HTR-8/SVneo (cell line): ENCODE results near the gene SP3.

ENCODE experiments used
- DNase-seq: peaks from one replicate; pipeline ENCODE4 v3.0.0; 2011; ENCODE audit warnings: low spot score, mixed read lengths; ENCODE audit not compliant: insufficient read length
- FAIRE-seq: peaks from 2 replicates; lab custom pipeline; 2011; peaks lifted over from hg19 to GRCh38; lab: Jason Lieb, UNC

Gene SP3

GRCh38 chr2:173948842-173949241 lies 16.3 kb downstream of the SP3 start:
- no peak for FAIRE-seq
- DNase-seq, result no peak

GRCh38 chr2:173948198-173948597 lies 17.0 kb downstream of the SP3 start:
- FAIRE-seq, result no peak
- no peak for DNase-seq

GRCh38 chr2:173947131-173947530 lies 18.0 kb downstream of the SP3 start:
- DNase-seq, result no peak
- no peak for FAIRE-seq

GRCh38 chr2:173943738-173944137 lies 21.4 kb downstream of the SP3 start:
- no peak for FAIRE-seq
- no peak for DNase-seq

DNA sequence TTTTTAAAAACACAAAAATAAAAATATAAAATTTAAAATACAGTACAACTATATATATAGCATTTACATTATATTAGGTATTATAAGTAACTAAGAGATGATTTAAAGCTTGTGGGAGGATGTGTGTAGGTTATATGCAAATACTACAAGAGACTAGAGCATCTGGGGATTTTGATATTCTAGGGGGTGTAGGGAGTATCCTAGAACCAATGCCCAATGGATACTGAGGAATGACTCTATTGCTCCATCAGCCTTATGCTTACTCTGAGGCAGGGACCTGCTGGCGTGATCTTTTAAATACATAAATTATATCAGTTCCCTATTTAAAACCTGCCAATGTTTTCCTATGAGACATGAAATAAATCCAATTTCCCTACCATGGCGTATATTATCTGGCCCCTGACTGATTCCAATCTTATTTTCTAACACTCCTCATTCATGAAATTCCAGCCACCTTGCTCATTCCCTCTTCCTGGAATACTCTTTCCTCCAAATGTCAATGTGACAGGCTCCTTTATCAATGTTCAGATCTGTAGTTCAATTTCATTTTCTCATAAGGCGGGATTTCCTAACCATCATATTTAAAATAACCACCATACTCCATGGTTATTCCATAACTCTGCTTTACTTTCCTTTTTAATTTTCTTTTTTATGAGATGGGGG lies 22.2 kb downstream of the SP3 start:
- FAIRE-seq, result no peak
- DNase-seq, result no peak

DNA sequence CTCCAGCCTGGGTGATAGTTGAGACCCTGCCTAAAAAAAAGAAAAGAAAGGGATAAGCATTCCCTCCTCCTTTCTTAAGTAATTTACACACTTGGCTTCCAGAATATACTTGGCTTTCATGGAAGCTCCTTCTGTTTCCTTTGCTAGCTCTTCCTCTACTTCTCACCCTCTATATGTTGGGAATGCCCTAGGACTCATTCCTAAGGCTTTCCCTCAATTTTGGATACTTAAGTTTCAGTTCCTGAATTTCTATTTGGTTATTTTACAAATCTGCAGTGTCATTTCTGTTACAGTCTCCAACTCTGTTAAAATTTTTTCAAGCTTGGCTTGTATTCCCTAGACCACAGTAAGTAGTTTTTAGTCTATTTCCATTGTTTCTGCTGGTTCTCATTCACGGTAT lies 23.6 kb downstream of the SP3 start:
- DNase-seq (no peak), FAIRE-seq (no peak)

DNA sequence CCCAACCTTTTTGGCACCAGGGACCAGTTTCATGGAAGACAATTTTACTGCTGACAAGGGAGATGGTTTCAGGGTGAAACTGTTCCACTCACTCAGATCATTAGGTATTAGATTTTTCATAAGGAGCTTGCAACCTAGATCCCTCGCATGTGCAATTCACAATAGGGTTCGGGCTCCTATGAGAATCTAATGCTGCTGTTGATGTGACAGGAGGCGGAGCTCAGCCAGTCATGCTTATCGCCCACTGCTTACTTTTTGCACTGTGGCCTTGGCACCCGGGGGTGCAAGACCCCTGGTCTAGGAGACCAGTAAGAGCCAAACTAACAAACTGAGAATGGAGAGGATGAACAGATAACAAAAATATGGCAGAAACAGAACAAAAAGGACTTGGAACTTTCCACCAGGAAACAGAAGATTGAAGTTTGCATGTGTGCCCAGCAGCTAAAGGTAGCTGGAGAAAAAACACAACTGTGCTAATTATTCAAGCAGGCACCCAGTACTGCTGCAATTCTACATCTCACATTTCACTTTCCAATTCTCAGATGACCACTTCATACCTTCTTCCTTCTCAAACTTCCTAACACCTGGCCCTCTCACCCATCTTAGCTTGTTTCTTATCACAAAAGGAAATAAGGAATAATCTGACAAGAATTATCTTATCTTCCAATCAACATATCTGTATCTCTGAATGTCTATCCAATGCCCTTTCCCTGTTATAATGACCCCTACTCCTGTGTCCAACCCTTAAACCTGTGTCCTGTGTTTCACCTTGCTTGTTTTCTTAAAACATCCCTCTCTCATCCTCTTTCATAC lies 24.8 kb downstream of the SP3 start:
- DNase-seq (no peak), FAIRE-seq (no peak)

GRCh38 chr2:173938700-173939384 lies 26.3 kb downstream of the SP3 start:
- FAIRE-seq (no peak), DNase-seq (no peak)

DNA sequence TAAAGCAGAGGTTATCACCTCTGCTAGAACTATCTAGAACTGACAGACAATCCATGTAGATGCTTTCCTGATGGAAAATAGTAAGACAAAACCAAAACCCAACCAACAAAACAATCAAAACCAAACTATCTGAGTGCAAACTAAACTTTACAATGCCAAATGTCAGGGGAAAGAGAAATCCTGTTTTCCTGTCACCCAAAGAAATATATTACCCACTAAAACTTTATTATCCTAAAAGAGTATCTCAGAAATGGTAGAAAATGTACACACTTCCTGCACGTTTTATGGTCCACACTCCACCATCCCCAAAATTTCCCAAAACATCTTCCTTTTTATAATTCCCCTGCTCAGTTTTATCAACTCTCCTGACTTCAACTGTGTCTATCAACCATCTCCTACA lies 29.9 kb downstream of the SP3 start:
- no peak for FAIRE-seq

GRCh38 chr2:173934895-173935294 lies 30.3 kb downstream of the SP3 start:
- no peak for DNase-seq

More for the DNA sequence above, 29.9 kb downstream of the SP3 start:
- DNase-seq, result no peak

DNA sequence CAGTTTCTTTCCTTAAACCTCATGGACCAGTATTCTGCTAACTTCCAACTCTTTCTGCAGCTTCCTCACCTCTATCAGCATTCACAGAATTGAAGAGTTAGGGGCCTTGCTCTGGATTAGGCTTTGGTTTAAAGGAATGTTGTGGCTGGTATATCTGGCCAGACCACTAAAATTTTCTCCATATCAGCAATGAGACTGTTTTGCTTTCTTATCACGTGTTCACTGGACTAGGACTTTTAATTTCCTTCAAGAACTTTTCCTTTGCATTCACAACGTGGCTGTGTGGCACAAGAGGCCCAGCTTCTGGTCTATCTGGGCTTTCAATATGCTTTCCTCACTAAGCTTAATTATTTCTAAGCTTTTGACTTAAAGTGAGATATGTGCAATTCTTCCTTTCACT lies 33.4 kb downstream of the SP3 start:
- FAIRE-seq, result no peak
- DNase-seq, result no peak

More at GRCh38 chr2:173934895-173935294, 30.3 kb downstream of the SP3 start:
- FAIRE-seq, result peak; percentile 20

DNA sequence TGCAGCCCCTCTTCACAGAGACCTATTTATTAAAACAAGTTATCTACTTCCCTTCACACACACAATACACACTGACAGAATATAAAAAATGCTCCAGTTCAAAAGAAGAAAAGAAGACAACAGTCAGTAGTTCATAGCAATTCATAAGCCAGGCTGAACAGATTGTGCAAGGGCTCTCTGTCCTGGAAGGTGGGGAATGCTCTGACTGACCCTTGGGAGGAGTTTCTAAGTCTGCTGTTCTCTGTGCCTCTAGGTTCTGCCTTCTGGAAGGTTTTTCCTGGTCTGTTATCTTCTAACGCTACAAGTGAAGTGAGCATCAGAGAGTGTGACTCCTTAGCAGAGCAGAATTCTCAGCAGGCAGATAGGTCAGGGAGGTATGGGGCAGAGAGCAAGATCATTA lies 35.7 kb downstream of the SP3 start:
- FAIRE-seq, result no peak
- no peak for DNase-seq

GRCh38 chr2:173926875-173927274 lies 38.3 kb downstream of the SP3 start:
- FAIRE-seq, result no peak
- no peak for DNase-seq

GRCh38 chr2:173924285-173924684 lies 40.9 kb downstream of the SP3 start:
- DNase-seq (no peak), FAIRE-seq (no peak)

DNA sequence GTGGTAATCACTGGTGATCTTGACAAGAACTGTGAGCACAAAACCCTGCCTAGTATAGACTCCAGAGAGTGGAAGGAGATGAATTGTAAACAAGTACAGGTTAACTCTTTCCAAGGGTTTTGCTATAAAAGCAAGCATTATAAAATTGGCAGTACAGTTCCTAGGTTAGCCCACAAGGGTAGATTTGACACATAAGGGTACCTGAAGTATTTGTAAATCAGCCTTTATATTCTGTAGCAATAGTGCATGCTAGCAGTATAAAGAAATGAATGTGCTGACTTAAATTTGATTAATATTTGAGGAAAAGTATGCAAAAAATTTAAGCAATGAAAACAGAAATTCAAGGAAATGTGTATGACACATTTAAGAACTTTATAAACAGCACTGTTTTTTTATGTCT lies 42.4 kb downstream of the SP3 start:
- FAIRE-seq (no peak), DNase-seq (no peak)

GRCh38 chr2:173922068-173922467 lies 43.1 kb downstream of the SP3 start:
- no peak for FAIRE-seq
- DNase-seq, result no peak

DNA sequence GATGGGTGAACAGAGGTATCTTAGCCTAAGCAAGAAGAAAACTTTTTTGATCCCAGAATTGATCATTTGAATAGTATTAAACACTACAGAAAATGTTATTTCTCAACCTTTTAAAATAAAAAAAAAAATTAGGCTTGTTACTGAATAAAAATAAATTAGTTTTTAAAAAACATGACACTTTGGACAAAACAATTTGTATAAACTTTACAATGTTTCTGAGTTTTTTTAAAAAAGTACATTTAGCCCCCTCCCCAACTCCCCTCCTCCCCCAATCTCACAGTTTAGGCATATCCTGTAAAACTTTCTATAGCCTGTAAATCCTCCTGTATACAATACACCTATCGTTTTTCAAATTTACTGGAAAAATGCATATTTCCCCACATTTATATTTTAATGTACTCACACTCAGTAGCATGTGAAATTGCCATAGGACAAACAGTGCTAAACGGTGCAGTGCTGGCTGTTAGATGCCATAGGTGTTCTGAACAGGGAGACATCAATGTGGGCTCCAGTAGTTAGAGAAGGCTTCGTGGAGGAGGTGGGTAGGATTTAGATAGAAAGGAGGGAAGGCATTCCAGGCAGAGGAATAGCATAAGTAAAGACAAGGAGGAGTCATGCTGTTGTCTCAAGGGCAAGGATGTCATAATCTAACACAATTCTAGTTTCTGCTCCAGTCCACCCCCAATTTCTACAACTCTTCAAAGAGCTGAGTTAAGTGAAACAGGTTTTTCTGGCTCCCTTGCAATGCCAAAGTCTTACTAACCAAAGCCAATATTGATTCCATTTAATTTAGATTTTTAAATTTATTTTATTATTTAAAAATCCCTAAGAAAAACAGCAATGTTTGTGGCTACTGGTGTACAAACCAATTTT lies 50.9 kb downstream of the SP3 start:
- DNase-seq (no peak), FAIRE-seq (peak; percentile 33)

- DNase-seq (no peak), FAIRE-seq (no peak)
Observed at GRCh38 chr2:173909846-173910245, 55.3 kb downstream of the SP3 start.

GRCh38 chr2:173906626-173907025 lies 58.5 kb downstream of the SP3 start:
- no peak for FAIRE-seq
- no peak for DNase-seq
